Measurements from ENCODE around the gene EPC2.

GRCh38 chr2:148745151-148745851 lies 100.8 kb downstream of the EPC2 start:
- TF ChIP-seq POLR2A (IDR thresholded peaks at IDR 0.05) (no peak), CTCF (IDR thresholded peaks at IDR 0.05) (no peak)
